ENCODE measurements around the gene GAS6. TPM values are rescaled to one million over a fixed set of nuclear protein-coding genes. Genes with fewer than 3 reads are reported as not detected.

GAS6 gene
- total RNA-seq, 2 donors from 2014 or later = 206 to 254 TPM

DNA sequence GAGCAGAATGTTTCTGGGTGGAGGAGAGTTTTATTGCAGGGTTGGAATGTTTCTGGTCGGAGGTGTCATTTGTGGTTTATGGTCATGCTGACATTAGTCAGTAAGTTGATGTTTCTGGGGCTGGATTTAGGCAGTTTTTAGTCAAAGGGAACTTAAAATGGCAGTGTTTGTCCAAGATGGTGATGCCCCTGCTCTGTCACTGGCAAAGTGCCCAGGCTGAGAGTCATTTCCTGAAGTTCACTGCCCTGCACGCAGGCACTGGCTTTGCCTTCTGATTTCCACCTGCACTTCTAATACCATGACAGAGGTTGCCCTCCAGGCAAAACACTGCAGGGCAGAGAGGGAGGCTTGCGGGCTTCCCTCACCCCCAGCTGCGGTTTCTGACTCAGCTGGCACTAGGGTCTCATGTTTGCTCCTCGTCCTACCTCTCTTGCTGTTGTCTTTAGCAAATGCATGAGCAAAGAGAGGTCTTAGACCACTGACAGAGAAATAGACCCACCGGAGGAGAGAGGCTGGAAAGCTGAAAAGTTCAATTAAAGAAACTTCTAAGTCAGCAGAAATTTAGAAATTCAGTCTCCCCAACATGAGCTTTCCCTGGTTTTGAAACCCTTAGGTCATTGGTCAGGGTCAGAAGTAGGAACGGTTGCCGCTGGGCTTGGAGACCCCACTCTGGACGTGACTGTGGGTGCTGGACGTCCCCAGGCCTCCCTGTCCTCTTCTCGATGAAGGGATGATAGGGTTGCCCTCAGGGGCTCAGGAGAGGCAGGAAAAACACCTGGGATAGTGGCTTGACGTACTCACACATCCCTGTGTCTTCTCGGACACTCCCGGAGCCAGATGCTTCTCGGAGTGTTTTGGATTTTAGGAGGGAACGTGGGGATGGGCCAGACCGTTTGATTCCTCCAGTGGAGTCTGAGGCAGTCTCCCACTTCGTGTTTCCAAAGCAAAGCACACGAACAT lies 78.5 kb downstream of the GAS6 start:
- H3K27me3 ChIP-seq = no peaks in the 10 kb centered on the region
- DNase-seq (ENCODE audit: low spot score) = no peak
- no peak overlapping the region for H3K27ac ChIP-seq
- no peaks in the 10 kb centered on the region for H3K4me1 ChIP-seq
- TF ChIP-seq, protein P1, sequence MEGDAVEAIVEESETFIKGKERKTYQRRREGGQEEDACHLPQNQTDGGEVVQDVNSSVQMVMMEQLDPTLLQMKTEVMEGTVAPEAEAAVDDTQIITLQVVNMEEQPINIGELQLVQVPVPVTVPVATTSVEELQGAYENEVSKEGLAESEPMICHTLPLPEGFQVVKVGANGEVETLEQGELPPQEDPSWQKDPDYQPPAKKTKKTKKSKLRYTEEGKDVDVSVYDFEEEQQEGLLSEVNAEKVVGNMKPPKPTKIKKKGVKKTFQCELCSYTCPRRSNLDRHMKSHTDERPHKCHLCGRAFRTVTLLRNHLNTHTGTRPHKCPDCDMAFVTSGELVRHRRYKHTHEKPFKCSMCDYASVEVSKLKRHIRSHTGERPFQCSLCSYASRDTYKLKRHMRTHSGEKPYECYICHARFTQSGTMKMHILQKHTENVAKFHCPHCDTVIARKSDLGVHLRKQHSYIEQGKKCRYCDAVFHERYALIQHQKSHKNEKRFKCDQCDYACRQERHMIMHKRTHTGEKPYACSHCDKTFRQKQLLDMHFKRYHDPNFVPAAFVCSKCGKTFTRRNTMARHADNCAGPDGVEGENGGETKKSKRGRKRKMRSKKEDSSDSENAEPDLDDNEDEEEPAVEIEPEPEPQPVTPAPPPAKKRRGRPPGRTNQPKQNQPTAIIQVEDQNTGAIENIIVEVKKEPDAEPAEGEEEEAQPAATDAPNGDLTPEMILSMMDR (IDR thresholded peaks at IDR 0.05) = no peak
- H3K4me3 ChIP-seq = no peak overlapping the region
- H3K36me3 ChIP-seq = no peaks in the 10 kb centered on the region
- no peaks in the 10 kb centered on the region for H3K9me3 ChIP-seq

DNA sequence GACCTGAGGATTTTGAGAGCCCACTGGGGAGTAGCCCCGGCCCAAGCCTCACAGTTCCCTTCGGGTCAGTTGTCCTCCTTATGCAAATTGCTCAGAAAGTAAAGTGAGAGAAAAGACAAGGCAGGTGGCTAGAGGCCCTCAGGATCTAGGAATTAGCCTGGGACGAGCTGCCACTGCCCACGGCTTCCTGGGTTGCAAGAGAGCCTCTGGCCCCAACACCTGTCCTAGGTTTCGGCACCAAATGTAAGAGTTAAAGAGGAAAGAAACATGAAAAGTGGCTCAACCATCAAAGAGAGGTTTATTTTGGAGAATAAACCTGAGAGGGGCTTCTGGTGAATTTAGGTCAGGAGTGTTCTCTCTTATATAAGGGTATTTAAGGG lies 79.2 kb downstream of the GAS6 start:
- Histone ChIP-seq H3K9me3 (no peaks in the 10 kb centered on the region), H3K27ac (no peak overlapping the region), H3K36me3 (no peaks in the 10 kb centered on the region), H3K4me1 (no peaks in the 10 kb centered on the region), H3K27me3 (no peaks in the 10 kb centered on the region), H3K4me3 (no peak overlapping the region)
- DNase-seq (ENCODE audit: low spot score) = no peak
- TF ChIP-seq, protein P1 (IDR thresholded peaks at IDR 0.05) = no peak

DNA sequence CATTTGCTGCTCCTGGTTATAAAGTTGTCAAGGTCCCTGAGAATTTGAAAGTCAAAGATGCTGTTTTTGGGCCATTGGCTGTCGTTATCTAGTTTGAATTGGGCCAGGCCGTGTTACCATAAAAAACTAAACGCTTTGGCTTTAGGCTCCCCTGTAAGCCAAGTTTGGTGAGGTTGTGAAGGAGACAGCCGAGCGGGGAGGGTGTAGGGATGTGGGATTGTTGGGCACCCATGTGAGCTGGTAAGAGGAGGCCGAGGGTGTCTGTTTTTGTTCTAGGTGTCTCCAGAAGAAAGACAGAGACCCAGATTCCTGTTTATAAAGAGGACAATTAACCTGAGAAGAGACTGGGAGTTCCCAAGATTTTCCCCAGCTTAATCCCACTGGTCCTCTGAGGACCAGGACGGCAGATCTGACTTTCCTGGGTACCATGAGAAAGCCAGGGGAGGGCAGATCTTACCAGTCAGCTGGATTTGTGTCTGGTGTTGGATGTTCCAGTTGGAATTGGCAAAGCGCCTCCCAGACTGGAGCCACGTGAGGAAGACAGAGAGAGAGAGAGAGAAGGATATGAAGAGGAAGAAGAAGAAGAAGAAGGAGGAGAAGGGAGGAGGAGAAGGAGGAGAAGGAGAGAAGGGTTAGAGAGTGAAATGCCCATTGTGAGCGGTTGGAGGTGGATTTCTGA lies 79.8 kb downstream of the GAS6 start:
- no peaks in the 10 kb centered on the region for H3K9me3 ChIP-seq
- H3K27ac ChIP-seq = no peak overlapping the region
- no peaks in the 10 kb centered on the region for H3K36me3 ChIP-seq
- DNase-seq (ENCODE audit: low spot score) = no peak
- no peaks in the 10 kb centered on the region for H3K4me1 ChIP-seq
- no peak overlapping the region for H3K4me3 ChIP-seq
- H3K27me3 ChIP-seq = no peaks in the 10 kb centered on the region
- TF ChIP-seq, protein P1 (IDR thresholded peaks at IDR 0.05) = no peak

DNA sequence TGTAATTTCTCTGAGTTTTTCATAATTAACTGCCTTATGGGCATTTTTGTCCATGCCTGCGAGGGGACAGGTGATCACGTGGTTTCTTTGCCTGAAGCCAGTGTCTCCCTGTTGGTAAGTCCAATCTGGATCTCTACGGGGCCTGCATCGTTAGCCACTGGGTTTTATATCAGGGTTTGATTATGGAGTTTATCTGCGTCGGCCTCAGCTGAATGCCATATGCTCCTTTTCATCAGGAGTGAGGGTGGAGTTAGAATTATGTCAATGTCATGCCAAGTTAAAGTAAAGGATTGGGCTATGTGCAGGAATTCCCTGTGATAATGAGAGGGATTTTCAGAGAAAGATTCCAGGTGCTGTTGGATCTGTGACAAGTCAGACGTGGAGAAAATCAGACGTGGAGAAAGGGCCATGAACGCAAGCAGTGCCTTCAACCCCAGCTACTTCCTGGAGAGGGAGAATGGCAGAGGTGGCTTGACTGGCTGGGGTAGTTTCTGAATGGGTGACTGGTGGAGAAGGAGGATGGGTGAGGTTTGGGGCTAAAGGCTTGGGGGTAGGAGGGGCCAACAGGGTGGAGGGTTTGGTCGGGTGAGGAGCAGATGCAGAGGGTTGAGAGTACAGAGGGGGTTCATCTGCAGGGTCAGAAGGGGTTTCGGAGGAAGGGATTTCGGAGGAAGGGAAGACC lies 80.5 kb downstream of the GAS6 start:
- H3K36me3 ChIP-seq = no peaks in the 10 kb centered on the region
- no peak overlapping the region for H3K27ac ChIP-seq
- no peak overlapping the region for H3K4me3 ChIP-seq
- H3K4me1 ChIP-seq = no peaks in the 10 kb centered on the region
- H3K27me3 ChIP-seq = no peaks in the 10 kb centered on the region
- DNase-seq (ENCODE audit: low spot score) = no peak
- TF ChIP-seq, protein P1 (IDR thresholded peaks at IDR 0.05) = no peak
- H3K9me3 ChIP-seq = no peaks in the 10 kb centered on the region

DNA sequence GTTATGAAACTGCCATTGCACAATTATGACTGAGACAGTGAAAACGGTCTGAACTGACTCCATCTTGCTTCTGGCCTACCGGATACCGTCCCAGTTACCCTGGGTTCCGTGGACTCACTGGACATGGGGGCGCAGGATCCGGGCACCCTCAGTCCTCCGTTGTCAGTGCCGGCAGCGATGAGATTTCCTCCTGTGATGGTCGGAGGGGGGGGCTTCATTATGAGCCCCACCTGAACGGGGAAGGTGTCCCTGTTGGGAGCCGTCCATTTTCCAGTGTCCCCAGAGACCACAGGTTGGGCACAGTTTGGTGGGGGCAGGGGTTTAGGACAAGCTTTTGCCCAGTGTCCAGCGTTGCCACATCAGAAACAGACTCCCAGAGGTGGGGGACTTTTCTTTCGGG lies 81.4 kb downstream of the GAS6 start:
- no peaks in the 10 kb centered on the region for H3K27me3 ChIP-seq
- no peaks in the 10 kb centered on the region for H3K9me3 ChIP-seq
- no peak for DNase-seq (ENCODE audit: low spot score)
- no peak overlapping the region for H3K4me3 ChIP-seq
- H3K4me1 ChIP-seq = no peaks in the 10 kb centered on the region
- H3K27ac ChIP-seq = no peak overlapping the region
- H3K36me3 ChIP-seq = no peaks in the 10 kb centered on the region
- TF ChIP-seq, protein P1 (IDR thresholded peaks at IDR 0.05) = no peak

Data from right atrium auricular region (tissue), 2 donors.